Jurkat, Clone E6-1 (cell line): ENCODE data around the gene SUPT16H.
"Not testable (repeated sequence)": the region's sequence is repeated elsewhere in the genome, so short reads cannot be mapped to it uniquely, and the experiment has no call there.

Experiments
- DNase-seq: peaks from one replicate; pipeline ENCODE4 v3.0.0-alpha.2; 2011; ENCODE audit warnings: low read depth, low spot score
- H3K4me3 ChIP-seq: 2 replicates; pipeline ENCODE4 v1.5.1; 2011; ENCODE audit warnings: mild to moderate bottlenecking, low read length, control low read depth, moderate library complexity

SUPT16H gene

DNA sequence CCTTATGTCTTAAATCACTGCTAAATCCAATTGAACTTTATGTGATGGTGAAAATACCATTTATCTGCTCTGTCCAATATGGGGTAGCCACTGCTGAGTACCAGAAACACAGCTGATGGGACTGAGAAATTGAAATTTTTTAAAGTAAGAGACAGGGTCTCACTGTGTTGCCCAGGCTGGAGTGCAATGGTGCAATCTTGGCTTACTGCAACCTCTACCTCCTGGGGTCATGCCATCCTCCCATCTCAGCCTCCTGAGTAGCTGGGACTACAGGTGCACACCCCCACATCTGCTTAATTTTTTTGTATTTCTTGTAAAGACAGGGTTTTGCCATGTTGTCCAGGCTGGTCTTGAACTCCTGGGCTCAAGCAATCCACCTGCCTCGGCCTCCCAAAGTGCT, 11.0 kb downstream of the SUPT16H start:
- not testable (repeated sequence) for H3K4me3 ChIP-seq, DNase-seq

DNA sequence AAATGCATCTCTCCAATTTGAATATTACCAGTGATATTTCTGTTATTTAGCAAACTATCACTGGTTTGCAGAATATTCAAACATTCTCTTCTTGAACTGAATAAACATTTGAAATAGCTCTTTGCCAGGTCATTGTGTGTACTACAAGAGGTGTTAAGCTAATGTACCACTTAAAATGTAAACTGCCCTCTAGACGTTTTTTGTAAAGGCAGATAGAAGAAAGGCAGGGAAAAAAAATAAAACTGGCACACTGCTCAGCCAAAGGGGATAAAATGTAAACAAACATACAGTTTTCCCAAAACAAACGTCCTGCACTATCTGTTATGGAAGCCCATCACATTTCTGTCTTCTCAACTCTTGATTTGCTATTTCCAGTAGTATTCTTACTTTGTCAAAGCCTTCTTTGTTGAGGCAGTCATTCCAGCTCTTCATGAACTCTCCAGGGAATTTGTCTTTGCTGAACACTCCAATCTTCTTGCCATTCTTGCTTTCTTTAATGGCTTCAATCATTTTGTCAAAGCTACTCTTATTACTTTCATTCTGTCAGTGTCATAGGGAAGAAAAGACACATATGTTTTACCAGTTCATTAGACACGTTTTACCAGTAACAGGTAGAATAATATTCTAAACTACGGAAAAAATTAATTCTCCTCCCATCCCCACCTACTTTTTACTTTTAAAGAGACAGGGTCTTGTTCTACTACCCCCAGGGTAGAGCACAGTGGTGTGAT, 13.7 kb downstream of the SUPT16H start:
- no peak for DNase-seq
- no peak overlapping the region for H3K4me3 ChIP-seq

DNA sequence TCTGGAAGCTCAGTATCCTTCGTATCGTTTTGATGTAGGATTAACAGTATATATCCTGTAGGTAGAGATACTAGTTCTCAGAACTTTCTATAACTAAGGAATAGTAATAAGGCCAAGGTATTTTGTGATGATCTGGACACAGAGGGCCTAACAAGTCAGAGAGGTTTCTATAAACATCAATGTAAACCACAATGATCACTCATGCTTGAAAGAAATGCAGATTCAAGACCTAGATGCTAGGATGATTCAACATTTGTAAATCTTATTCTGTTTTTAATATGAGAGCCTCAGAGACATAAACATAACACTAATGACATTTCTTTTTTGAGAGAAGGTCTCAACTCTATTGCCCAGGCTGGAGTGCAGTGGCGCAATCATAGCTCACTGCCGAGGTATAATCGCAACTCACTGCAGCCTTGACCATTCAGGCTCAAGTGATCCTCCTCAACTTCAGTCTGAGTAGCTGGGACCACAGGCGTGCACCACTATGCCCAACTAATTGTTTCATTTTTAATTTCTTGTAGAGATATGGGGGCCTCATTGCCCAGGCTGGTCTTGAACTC, 16.2 kb downstream of the SUPT16H start:
- DNase-seq: no peak

DNA sequence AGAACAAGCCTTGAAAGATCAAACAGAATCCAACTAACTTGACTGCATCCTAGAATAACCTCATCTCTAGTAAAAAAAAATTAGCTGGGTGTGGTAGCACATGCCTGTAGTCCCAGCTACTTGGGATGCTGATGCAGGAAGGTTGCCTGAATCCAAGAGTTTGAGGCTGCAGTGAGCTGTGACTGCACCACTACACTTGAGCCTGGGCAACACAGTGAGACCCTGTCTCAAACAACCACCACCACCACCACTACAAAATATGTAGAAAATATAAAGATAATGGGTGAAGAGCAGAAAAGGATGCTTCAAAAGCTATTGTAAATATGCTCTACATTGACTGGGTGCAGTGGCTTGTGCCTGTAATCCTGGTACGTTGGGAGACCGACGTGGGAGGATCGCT, 27.3 kb downstream of the SUPT16H start:
- DNase-seq: no peak
- H3K4me3 ChIP-seq: no peak overlapping the region

More for the DNA sequence above, 16.2 kb downstream of the SUPT16H start:
- no peak overlapping the region for H3K4me3 ChIP-seq

- no peak overlapping the region for H3K4me3 ChIP-seq
- no peak for DNase-seq
These were observed 31.2 kb downstream of the SUPT16H start for GRCh38 chr14:21352587-21352986.

- no peak overlapping the region for H3K4me3 ChIP-seq
- no peak for DNase-seq
These were observed 33.3 kb downstream of the SUPT16H start for GRCh38 chr14:21350539-21350938.

DNA sequence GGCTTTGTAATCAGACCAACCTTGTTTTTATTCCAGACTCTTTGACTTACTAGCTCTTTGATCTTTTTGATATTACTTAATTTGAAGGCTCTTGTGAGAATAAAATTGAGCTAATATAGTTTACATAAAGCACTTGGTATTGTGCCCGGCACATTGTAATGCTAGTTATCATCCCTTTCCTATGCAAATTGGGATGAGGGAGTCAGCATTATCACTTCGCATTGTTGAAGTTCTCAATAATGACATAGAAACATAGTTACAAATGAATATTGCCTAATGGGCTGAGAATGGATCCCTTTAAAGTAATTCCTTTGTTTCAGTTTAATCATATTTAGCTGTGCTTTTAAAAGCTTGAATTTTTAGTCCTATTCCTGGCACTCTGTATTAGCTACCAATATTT, 36.6 kb downstream of the SUPT16H start:
- H3K4me3 ChIP-seq: no peak overlapping the region
- no peak for DNase-seq

- DNase-seq: no peak
- no peak overlapping the region for H3K4me3 ChIP-seq
These were observed 37.2 kb downstream of the SUPT16H start for GRCh38 chr14:21346532-21347135.

DNA sequence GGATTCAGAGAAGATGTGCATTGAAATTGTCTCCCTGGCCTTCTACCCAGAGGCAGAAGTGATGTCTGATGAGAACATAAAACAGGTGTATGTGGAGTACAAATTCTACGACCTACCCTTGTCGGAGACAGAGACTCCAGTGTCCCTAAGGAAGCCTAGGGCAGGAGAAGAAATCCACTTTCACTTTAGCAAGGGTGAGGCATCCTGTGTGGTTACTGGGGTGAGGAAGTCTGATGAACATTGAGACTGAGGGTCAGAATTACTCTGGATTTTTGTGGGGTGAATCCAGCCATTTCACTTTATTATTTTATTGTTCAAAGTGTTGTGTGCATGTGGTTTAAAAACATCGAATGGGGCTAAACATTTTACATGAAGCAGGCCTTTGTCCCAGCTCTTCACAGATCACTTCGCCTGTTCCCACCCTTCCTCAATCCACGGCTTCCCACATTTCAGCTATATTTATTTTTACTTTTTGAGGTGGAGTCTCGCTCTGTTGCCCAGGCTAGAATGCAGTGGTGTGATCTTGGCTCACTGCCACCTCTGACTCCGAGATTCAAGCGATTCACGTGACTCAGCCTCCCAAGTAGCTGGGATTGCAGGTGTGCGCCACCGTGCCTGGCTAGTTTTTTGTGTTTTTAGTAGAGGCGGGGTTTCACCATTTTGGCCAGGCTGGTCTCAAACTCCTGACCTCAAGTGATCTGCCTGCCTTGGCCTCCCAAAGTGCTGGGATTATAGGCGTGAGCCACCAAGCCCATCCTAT, 40.6 kb downstream of the SUPT16H start:
- DNase-seq: no peak

GRCh38 chr14:21334202-21334906, 49.5 kb downstream of the SUPT16H start:
- H3K4me3 ChIP-seq: no peak overlapping the region
- DNase-seq: no peak

More for the DNA sequence above, 40.6 kb downstream of the SUPT16H start:
- no peak overlapping the region for H3K4me3 ChIP-seq

GRCh38 chr14:21332950-21333349, 50.9 kb downstream of the SUPT16H start:
- H3K4me3 ChIP-seq: no peak overlapping the region
- DNase-seq: no peak

- DNase-seq: no peak
- H3K4me3 ChIP-seq: no peak overlapping the region
These were observed 56.8 kb downstream of the SUPT16H start for GRCh38 chr14:21326972-21327371.

- no peak for DNase-seq
- H3K4me3 ChIP-seq: no peak overlapping the region
These were observed 61.1 kb downstream of the SUPT16H start for GRCh38 chr14:21322716-21323115.

GRCh38 chr14:21320913-21321312, 62.9 kb downstream of the SUPT16H start:
- no peak for DNase-seq
- no peak overlapping the region for H3K4me3 ChIP-seq

DNA sequence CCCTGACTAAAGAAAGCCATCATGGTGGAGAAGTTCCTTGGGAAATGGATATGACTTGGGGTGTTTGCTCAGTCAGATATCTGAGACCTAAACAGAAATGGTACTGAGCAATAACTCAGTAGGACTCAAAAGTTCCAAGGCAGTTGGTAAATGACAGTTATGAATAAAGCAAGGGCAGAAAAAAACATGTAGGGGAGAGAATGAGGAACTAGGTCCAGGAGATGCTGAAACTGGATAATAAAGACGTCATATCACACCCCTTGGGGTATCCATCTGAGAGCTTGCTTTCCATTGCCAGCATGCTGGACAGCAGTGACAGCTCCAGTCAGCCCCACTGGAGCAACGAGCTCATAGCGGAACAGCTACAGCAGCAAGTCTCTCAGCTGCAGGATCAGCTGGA, 66.4 kb downstream of the SUPT16H start:
- H3K4me3 ChIP-seq: no peak overlapping the region
- no peak for DNase-seq

DNA sequence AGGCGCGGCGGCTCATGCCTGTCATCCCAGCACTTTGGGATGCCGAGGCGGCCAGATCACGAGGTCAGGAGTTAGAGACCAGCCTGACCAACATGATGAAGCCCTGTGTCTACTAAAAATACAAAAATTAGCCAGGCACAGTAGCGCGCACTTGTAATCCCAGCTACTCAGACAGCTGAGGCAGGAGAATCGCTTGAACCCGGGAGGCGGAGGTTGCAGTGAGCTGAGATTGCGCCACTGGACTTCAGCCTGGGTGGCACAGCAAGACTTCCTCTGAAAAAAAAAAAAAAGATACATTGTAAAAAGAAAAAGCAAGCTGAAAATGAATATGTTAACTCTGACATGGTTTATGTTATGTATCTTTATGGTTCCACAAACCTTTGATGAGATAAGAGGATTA, 70.3 kb downstream of the SUPT16H start:
- no peak overlapping the region for H3K4me3 ChIP-seq
- DNase-seq: no peak

- no peak for DNase-seq
- H3K4me3 ChIP-seq: no peak overlapping the region
These were observed 72.2 kb downstream of the SUPT16H start for GRCh38 chr14:21311614-21312013.

DNA sequence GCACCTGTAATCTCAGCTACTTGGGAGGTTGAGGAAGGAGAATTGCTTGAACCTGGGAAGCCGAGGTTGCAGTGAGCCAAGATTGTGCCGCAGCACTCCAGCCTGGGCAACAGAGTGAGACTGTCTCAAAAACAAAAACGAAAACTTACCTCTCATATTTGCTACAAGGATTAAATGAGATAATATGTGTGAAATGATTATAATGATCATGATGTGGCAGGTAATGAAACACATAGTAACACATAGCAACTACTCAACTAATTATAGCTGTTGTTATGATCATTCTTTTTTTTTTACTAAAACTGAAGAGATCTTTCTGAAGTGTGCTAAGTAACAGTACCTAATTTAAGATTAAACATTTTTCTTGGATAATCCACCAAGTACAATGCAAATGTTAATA, 73.9 kb downstream of the SUPT16H start:
- no peak for DNase-seq
- H3K4me3 ChIP-seq: no peak overlapping the region

DNA sequence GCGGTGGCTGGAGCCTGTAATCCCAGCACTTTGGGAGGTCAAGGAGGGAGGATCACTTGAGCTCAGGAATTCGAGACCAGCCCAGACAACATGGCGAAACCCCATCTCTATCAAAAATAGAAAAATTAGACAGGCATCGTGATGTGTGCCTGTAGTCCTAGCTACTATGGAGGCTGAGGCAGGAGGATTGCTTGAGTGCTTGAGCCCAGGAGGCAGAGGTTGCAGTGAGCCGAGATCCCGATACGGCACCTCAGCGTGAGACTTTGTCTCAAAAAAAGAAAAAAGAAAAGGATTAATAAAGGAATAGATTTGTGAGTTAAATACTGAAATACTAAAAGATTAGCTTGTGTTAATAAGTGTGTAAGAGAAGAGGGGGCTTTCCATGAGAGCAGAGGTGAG, 74.6 kb downstream of the SUPT16H start:
- no peak overlapping the region for H3K4me3 ChIP-seq
- no peak for DNase-seq
